ENCODE data around the gene ZBTB46. TPM values are rescaled to one million over a fixed set of nuclear protein-coding genes. Genes with fewer than 3 reads are reported as not detected.

ZBTB46 gene
- total RNA-seq, 1 experiment from 2014 or later, result 10.7 TPM

DNA sequence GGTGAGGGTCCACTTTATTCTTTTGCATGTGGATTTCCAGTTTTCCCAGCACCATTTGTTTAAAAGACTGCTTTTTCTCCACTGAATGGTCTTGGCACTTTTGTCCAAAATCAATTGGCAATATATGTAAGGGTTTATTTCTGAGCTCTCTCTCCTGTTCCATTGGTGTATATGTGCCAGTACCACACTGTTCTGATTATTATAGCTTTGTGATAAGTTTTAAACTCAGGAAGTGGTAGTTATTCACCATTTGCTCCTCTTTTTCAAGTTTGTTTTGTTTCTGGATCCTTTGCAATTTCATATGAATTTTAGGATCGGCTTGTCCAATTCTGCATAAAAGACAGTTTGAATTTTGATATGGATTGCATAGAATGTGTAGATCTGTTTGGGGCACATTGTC is 118.9 kb downstream of the ZBTB46 start:
- ChIA-PET POLR2A (interaction anchor here (0.9 kb wide), 1 partner anchor 10 kb away, joined by 3 read pairs; no protein-coding TSS in a partner anchor), CTCF (no interaction called here), RAD21 (ENCODE audit: low non-redundant PET in 1 of 2, low total read pairs in 2 of 2, uncharacterized antibody in 2 of 2, unreplicated experiment in 2 of 2) (no interaction called here)
- no peaks in the 10 kb centered on the region for H4K20me1 ChIP-seq (ENCODE audit: insufficient read depth)
- intact Hi-C loops (cut with micrococcal nuclease), result no loop called here
- ATAC-seq (no peak), DNase-seq (ENCODE audit: low read depth, low spot score) (no peak)
- H2AFZ ChIP-seq (ENCODE audit: low read depth, low read length, poor library complexity, severe bottlenecking), result no peak overlapping the region
- peaks cover 0 to 6% of the 10 kb centered on the region in 2 experiments; a peak in 1 of 4 replicates for H3K9me3 ChIP-seq (ENCODE audit: control insufficient read depth in 1 of 2, insufficient read depth in 1 of 2, low read depth in 1 of 2, low read length in 2 of 2)
- no TSS peak for BruUV-seq (replicated peaks)
- H3K4me3 ChIP-seq (replicated peaks in 1 of 2; ENCODE audit: low read depth in 1 of 2, low read length in 2 of 2), result no peak overlapping the region
- TF ChIP-seq RAD21 (IDR thresholded peaks at IDR 0.05; ENCODE audit: low read depth) (no peak), CEBPB (IDR thresholded peaks at IDR 0.05; ENCODE audit: low read depth) (no peak), POLR2AphosphoS5 (IDR thresholded peaks at IDR 0.05; ENCODE audit: low read depth, low read length) (no peak), ZFX (IDR thresholded peaks at IDR 0.05) (no peak)
- TF ChIP-seq, protein P1, sequence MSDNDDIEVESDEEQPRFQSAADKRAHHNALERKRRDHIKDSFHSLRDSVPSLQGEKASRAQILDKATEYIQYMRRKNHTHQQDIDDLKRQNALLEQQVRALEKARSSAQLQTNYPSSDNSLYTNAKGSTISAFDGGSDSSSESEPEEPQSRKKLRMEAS (IDR thresholded peaks at IDR 0.05), result no peak
- H3K4me1 ChIP-seq (ENCODE audit: control insufficient read depth in 1 of 2, insufficient read depth in 2 of 2, low read length in 2 of 2), result peaks cover 5 to 11% of the 10 kb centered on the region in 2 experiments
- H3K27ac ChIP-seq (ENCODE audit: low read depth, low read length), result no peak overlapping the region
- peaks cover 92% of the 10 kb centered on the region for H3K79me2 ChIP-seq (ENCODE audit: insufficient read depth, low read length)
- no peaks in the 10 kb centered on the region for H3K27me3 ChIP-seq (ENCODE audit: insufficient read depth, low read length)
- no peak overlapping the region for H3K4me2 ChIP-seq (ENCODE audit: low read length)
- H3K36me3 ChIP-seq (ENCODE audit: control insufficient read depth in 1 of 2, insufficient read depth in 2 of 2, low read length in 2 of 2), result peaks cover 8 to 49% of the 10 kb centered on the region in 2 experiments
- no peaks in the 10 kb centered on the region for H3K9me2 ChIP-seq (ENCODE audit: insufficient read depth)
- no peak overlapping the region for H3K9ac ChIP-seq (ENCODE audit: low read length)

DNA sequence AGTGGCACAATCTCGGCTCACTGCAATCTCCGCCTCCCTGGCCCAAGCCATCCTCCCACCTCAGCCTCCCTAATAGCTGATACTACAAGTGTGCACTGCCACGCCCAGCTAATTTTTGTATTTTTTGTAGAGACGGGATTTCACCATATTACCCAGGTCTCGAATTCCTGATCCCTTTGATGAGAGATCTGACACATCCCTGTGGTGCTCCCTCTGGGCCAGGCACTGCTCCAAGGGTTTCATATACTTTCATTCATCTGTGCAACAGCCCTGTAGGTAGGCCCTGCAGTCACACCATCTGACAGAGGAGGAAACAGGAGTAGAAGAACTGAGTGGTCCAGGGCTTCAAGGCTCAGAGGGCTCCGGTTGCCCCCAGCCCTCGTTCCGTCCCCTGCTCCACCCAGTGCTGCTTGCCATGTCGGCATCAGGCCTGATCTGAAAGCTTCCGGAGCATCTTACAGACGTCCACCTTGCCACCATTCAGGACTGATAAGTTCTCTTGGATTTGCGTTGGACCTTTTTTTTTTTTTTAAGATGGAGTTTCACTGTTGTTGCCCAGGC is 119.9 kb downstream of the ZBTB46 start:
- Histone ChIP-seq H3K9me2 (ENCODE audit: insufficient read depth) (no peaks in the 10 kb centered on the region), H3K9ac (ENCODE audit: low read length) (no peak overlapping the region), H4K20me1 (ENCODE audit: insufficient read depth) (no peaks in the 10 kb centered on the region), H3K27ac (ENCODE audit: low read depth, low read length) (no peak overlapping the region), H3K9me3 (ENCODE audit: control insufficient read depth in 1 of 2, insufficient read depth in 1 of 2, low read depth in 1 of 2, low read length in 2 of 2) (peaks cover 0 to 6% of the 10 kb centered on the region in 2 experiments; a peak in 1 of 4 replicates), H3K4me2 (ENCODE audit: low read length) (no peak overlapping the region), H3K79me2 (ENCODE audit: insufficient read depth, low read length) (peaks cover 92% of the 10 kb centered on the region), H3K4me3 (replicated peaks in 1 of 2; ENCODE audit: low read depth in 1 of 2, low read length in 2 of 2) (no peak overlapping the region), H3K4me1 (ENCODE audit: control insufficient read depth in 1 of 2, insufficient read depth in 2 of 2, low read length in 2 of 2) (peaks cover 10 to 17% of the 10 kb centered on the region in 2 experiments), H3K27me3 (ENCODE audit: insufficient read depth, low read length) (no peaks in the 10 kb centered on the region), H2AFZ (ENCODE audit: low read depth, low read length, poor library complexity, severe bottlenecking) (no peak overlapping the region), H3K36me3 (ENCODE audit: control insufficient read depth in 1 of 2, insufficient read depth in 2 of 2, low read length in 2 of 2) (peaks cover 9 to 48% of the 10 kb centered on the region in 2 experiments)
- ATAC-seq (no peak), DNase-seq (ENCODE audit: low read depth, low spot score) (no peak)
- intact Hi-C loops (cut with micrococcal nuclease), result no loop called here
- CTCF ChIA-PET, result interaction anchor here (0.7 kb wide), 1 partner anchor 327 kb away, joined by 3 read pairs; no protein-coding TSS in a partner anchor
- BruUV-seq (replicated peaks), result no TSS peak
- POLR2A ChIA-PET, result no interaction called here
- no peak for TF ChIP-seq EGR1 (IDR thresholded peaks at IDR 0.05; ENCODE audit: low read depth)
- no peak for TF ChIP-seq ZNF274 (IDR thresholded peaks at IDR 0.05; ENCODE audit: low read depth, low read length)
- no peak for TF ChIP-seq ZFX (IDR thresholded peaks at IDR 0.05)
- no peak for TF ChIP-seq CBX3 (IDR thresholded peaks at IDR 0.05; ENCODE audit: low read depth)
- no peak for TF ChIP-seq JUND (IDR thresholded peaks at IDR 0.05)
- no peak for TF ChIP-seq CEBPB (IDR thresholded peaks at IDR 0.05; ENCODE audit: low read depth)
- TF ChIP-seq, protein P1 (IDR thresholded peaks at IDR 0.05), result no peak
- TF ChIP-seq TCF7L2 (IDR thresholded peaks at IDR 0.05; ENCODE audit: borderline replicate concordance, extremely low read depth, insufficient read depth, insufficient read length), result no peak
- TF ChIP-seq ELF1 (IDR thresholded peaks at IDR 0.05; ENCODE audit: borderline replicate concordance, low read depth), result no peak
- no peak for TF ChIP-seq POLR2AphosphoS5 (IDR thresholded peaks at IDR 0.05; ENCODE audit: low read depth, low read length)
- TF ChIP-seq, protein P2, sequence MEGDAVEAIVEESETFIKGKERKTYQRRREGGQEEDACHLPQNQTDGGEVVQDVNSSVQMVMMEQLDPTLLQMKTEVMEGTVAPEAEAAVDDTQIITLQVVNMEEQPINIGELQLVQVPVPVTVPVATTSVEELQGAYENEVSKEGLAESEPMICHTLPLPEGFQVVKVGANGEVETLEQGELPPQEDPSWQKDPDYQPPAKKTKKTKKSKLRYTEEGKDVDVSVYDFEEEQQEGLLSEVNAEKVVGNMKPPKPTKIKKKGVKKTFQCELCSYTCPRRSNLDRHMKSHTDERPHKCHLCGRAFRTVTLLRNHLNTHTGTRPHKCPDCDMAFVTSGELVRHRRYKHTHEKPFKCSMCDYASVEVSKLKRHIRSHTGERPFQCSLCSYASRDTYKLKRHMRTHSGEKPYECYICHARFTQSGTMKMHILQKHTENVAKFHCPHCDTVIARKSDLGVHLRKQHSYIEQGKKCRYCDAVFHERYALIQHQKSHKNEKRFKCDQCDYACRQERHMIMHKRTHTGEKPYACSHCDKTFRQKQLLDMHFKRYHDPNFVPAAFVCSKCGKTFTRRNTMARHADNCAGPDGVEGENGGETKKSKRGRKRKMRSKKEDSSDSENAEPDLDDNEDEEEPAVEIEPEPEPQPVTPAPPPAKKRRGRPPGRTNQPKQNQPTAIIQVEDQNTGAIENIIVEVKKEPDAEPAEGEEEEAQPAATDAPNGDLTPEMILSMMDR (IDR thresholded peaks at IDR 0.05 in 2 of 3, conservative IDR thresholded peaks at IDR 0.05 in 1 of 3; ENCODE audit: borderline replicate concordance in 1 of 3, insufficient read depth in 1 of 3, low read depth in 2 of 3, low read length in 2 of 3), result no peak
- no peak for TF ChIP-seq SRF (IDR thresholded peaks at IDR 0.05; ENCODE audit: low read depth)
- RAD21 ChIA-PET (ENCODE audit: low non-redundant PET in 1 of 2, low total read pairs in 2 of 2, uncharacterized antibody in 2 of 2, unreplicated experiment in 2 of 2), result interaction anchor here in 1 of 2 experiments (0.7 kb wide), 1 partner anchor 28 kb away, joined by 3 read pairs; no protein-coding TSS in a partner anchor

Data from HCT116 (cell line).